ENCODE results near the gene HIGD2B.
"Not testable (repeated sequence)": the region's sequence is repeated elsewhere in the genome, so short reads cannot be mapped to it uniquely, and the experiment has no call there.

Gene HIGD2B

DNA sequence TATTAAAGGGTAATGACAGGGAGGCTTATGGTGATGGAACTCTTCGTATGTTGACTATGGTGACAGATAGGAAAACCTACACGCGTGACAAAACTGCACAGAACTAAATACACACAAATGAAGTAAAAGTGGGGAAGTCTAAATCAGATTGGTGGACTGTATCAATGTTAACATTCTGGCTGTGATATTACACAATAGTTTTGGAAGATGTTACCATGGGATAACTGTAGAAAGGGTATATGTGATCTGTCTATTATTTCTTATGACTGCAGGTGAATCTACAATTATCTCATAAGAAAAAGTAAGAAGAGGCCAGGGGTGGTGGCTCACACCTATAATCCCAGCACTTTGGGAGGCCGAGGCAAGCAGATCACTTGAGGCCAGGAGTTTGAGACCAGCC lies 9.1 kb downstream of the HIGD2B start:
- no peak for DNase-seq (ENCODE audit: low spot score)

GRCh38 chr15:72671525-72671924 lies 14.5 kb downstream of the HIGD2B start:
- no peak for DNase-seq (ENCODE audit: low spot score)

GRCh38 chr15:72670656-72671352 lies 15.2 kb downstream of the HIGD2B start:
- DNase-seq (ENCODE audit: low spot score) = peak; percentile 89

GRCh38 chr15:72669803-72670202 lies 16.2 kb downstream of the HIGD2B start:
- DNase-seq (ENCODE audit: low spot score) = not testable (repeated sequence)

GRCh38 chr15:72665706-72666105 lies 20.3 kb downstream of the HIGD2B start:
- DNase-seq (ENCODE audit: low spot score) = not testable (repeated sequence)

GRCh38 chr15:72663931-72664330 lies 22.1 kb downstream of the HIGD2B start:
- not testable (repeated sequence) for DNase-seq (ENCODE audit: low spot score)

- not testable (repeated sequence) for DNase-seq (ENCODE audit: low spot score)
Observed at GRCh38 chr15:72661081-72661480, 24.9 kb downstream of the HIGD2B start.

- not testable (repeated sequence) for DNase-seq (ENCODE audit: low spot score)
Observed at GRCh38 chr15:72656014-72656413, 30.0 kb downstream of the HIGD2B start.

- DNase-seq (ENCODE audit: low spot score) = not testable (repeated sequence)
Observed at GRCh38 chr15:72654397-72654796, 31.6 kb downstream of the HIGD2B start, which contains the start of gene GOLGA6B. GOLGA6B (plus strand) TSS chr15:72654697; CDS start chr15:72654738, 41 bp downstream.

GRCh38 chr15:72648631-72649253 lies 37.2 kb downstream of the HIGD2B start:
- DNase-seq (ENCODE audit: low spot score) = not testable (repeated sequence)

- DNase-seq (ENCODE audit: low spot score) = not testable (repeated sequence)
Observed at GRCh38 chr15:72642271-72642670, 43.7 kb downstream of the HIGD2B start.

- DNase-seq (ENCODE audit: low spot score) = not testable (repeated sequence)
Observed at GRCh38 chr15:72639759-72640483, 46.1 kb downstream of the HIGD2B start.

DNA sequence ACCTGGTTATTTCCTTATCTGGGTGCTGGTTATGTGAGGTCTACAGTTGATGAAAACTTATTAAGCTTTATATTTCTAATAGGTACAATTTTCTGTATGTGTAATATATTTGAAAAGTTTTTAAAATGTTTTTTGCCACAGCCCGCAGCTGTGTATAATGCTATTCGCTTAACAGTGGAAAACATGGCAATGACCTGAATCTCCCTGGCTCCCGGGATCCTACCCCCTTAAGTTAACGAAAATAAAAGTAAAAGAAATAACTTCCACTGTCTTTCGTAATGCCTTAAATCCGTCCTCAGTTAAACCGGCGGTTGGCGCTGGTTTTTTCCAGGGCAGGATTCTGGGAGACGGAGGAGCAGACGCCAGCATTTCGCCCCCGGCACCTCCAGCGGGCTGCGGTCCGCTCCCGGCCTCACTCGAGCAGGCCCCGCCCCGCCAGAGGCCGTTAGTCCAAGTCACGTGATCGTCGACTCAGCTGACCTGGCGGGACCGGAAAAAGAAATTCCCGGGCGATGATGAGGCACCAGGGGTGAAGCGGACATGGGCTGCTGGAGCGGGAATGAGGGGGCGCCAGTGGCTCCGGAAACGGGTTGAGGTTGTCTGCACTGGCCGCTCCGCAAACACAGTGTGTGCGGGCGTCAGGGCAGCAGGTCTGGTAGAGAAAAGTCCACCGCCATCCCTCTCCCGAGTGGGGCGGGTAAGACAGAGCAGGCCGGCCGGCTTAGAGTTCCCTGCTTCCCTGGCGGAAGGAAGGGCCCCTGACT lies 49.3 kb downstream of the HIGD2B start:
- peak; percentile 79 for DNase-seq (ENCODE audit: low spot score)

DNA sequence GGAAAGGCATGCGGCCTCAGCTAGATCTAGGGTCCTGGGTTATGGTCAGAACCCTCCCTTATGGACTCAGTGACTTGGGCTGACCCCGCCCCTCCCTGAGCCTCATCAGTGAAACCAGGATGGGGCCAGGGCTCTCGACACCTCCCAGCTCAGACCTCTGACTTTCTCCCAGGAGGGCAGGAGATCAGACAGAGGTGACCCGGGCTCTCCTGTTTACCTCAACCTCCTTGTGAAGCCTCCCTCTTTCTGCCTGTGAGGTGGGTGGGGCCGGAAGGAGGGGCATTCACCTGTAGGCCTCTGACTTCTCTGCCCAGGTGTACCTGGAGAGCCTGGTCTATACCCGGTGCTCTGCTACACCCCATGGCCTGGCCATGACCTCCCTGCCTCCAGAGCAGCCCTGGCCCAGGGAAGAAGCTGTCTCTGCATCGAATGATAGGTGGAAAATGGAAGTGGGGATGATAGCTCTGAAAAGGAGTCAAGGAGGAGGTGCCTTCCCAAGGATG lies 56.9 kb downstream of the HIGD2B start:
- not testable (repeated sequence) for DNase-seq (ENCODE audit: low spot score)

DNA sequence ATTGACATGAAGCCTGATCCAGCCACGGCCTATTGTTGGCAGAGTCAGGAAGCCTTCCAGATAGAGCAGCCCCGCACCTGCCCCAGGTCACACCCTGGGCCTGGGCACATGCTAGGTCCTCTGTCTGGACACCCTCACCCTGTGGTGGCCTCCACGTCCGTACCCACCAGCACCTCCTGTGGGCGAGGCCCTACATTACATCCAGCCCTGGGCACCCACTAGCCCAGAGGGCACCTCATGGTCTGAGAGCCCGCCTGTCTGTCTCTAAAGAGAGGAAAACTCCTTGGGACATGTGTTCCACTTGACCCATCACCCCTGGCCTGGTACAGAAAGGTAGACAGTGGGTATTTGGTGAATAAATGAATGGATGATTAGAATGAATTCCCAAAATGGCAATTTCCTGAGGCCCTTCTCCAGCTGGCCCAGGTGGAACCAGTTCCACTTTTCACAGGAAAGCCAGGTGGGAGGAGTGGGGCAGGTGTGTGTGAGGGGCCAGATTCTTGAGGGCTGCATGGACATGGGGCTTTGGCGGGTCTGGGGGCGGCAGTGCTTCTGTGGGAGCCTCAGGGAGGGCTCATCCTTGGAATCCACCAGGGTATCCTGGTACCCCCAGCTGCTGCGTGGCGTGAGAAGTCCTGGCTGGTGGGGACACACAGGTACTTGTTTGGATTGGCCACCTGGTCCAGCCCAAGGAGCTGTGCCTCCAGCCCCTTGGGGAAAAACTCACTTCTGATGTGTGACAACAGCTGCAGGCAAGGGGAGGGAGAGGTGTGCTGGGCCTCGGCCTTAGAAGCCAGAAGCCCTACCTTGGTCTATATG lies 57.5 kb downstream of the HIGD2B start:
- DNase-seq (ENCODE audit: low spot score) = not testable (repeated sequence)

- not testable (repeated sequence) for DNase-seq (ENCODE audit: low spot score)
Observed at GRCh38 chr15:72626153-72626552, 59.8 kb downstream of the HIGD2B start.
